GM21717 (cell line): ENCODE measurements around the gene TAPBP.
A peak's percentile ranks its signal among the peaks of the same experiment; 100 is the strongest.
"Not testable (repeated sequence)": the region's sequence is repeated elsewhere in the genome, so short reads cannot be mapped to it uniquely, and the experiment has no call there.

Source experiments
- ATAC-seq: cut with Tn5 transposase; IDR thresholded peaks from one replicate; pipeline ENCODE4 v1.9.1; 2021; ENCODE audit warnings: mild to moderate bottlenecking, moderate library complexity; ENCODE audit not compliant: unreplicated experiment

The TAPBP gene

DNA sequence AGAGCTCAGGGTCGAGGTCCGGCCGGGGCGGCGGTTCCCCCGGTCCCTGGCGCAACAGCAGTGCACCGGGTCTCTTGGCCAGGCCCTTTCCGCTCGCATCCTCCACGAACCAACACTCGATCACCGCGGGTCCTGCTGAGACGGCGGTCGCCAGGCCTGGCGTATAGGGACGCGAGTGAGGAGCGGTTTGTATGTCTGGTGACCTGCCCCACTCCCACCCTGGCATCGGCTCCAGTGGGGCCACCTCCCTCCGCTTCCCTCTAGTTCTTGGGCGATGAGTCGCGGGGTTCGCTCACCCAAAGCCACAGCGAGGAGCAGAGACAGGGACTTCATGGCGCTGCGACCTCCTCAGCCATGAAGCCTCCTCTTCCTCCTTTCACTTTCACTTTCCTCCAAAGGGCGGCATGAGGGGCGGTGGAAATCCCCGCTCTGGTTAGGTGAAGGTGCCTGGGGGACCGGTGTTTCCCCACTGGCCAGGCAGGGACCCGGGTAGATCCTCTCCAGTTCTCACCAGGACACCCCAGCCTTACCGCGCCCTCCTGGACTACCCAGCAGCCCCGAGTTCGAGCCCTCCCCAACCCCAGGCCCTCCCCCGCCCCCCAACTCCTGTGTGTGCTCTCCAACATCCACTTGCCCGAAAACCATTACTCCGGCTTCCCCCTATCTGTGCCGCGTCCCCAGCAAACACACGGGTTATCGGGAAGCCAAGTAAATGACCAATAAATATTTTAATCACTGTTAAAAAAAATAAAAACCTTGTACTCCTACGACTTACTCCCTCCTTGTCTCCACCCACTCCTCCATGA lies at the start of gene TAPBP:
Gene TAPBP (minus strand): TSS at position 370 of the 806 bp plus-strand sequence. CDS start 37 bp downstream, at position 333.
- ATAC-seq, result peak; percentile 32

DNA sequence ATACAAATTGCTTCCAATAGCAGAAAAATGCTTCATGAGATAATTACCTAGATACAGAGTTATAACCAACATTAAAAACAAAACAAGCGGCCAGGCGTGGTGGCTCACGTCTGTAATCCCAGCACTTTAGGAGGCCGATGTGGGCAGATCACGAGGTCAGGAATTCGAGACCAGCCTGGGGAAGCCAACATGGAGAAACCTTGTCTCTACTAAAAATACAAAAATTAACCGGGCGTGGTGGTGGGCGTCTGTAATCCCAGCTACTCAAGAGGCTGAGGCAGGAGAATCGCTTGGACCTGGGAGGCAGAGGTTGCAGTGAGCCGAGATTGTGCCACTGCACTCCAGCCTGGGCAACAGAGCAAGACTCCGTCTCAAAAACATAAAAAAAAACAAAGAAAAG lies 49.6 kb upstream of the TAPBP start:
- ATAC-seq, result not testable (repeated sequence)

DNA sequence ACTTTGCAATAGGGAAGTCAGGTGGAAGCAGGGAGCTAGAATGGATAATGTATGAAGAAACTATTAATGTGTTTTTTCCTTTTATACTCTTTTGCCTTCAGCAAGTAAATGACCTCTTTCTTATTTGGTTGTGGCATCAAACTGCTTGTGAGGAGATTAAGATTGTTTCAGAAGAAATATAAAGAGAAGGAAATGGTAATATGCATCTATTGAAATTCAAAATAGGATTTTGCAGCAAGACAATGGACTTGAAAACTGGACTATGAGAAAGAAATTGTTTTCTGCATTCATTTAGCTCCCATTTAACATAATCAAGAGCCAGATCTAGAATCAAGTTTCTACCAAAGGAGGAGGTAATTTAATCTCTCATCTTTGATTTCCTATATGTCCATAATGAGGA lies 45.5 kb upstream of the TAPBP start:
- ATAC-seq, result no peak

DNA sequence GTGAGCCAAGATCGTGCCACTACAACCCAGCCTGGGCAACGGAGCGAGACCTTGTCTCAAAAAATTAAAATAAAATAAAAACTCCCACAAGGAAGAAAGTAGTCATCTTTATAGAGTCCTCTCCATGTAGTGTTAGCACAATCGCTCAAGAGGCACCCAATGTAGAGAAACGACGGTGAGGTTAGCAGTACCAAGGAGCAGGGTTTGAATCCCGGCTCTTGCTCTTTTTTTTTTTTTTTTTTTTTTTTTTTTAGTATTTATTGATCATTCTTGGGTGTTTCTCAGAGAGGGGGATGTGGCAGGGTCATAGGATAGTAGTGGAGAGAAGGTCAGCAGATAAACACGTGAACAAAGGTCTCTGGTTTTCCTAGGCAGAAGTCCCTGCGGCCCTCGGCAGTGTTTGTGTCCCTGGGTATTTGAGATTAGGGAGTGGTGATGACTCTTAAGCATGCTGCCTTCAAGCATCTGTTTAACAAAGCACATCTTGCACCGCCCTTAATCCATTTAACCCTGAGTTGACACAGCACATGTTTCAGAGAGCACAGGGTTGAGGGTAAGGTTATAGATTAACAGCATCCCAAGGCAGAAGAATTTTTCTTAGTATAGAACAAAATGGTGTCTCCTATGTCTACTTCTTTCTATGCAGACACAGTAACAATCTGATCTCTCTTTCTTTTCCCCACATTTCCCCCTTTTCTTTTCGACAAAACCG lies 43.4 kb upstream of the TAPBP start:
- ATAC-seq, result not testable (repeated sequence)

DNA sequence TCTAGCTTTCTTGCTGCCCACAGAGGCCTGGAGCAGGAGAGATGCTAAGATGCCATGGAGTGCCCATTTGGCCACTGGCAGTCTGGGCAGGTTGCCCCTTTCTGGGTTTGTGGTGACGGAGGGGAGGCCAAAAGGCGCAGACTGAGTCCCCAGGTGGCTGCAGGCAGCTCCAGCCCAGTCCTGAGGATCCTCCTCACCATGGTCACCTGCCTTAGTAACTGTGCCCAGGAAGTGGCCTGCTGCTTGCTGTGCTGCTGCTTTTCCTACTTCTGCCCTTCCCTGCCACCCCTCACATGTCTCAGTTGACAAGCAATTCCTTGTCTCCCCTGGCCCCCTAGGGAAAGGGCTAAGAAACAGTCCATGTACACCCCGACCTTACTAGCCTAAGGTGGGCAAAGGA lies 42.4 kb upstream of the TAPBP start:
- ATAC-seq, result no peak

DNA sequence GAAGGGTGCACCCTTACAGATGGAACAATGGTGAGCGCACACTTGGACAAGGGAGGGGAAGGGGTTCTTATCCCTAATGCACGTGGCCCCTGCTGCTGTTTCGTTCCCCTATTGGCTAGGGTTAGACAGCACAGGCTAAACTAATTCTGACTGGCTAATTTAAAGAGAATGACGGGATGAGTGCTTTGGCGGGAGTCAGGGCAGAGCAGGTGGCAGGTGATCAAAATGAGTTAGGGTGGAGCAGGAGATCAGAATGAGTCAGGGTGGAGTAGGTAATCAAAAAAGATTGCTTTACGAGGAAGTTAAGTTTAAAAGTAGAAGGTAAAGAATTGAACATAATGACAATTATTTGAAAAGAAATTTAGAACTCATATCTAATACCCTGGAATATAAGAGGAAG lies 42.0 kb upstream of the TAPBP start:
- not testable (repeated sequence) for ATAC-seq

DNA sequence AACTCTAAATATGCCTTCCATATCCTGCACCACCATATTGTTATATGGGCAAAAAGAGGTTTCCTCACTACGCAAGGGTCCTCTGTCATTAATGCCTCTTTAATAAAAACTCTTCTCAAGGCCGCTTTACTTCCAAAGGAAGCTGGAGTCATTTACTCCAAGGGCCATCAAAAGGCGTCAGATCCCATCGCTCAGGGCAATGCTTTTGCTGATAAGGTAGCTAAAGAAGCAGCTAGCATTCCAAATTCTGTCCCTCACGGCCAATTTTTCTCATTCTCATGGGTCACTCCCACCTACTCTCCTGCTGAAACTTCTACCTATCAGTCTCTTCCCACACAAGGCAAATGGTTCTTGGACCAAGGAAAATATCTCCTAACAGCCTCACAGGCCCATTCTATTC lies 33.9 kb upstream of the TAPBP start:
- ATAC-seq, result no peak

DNA sequence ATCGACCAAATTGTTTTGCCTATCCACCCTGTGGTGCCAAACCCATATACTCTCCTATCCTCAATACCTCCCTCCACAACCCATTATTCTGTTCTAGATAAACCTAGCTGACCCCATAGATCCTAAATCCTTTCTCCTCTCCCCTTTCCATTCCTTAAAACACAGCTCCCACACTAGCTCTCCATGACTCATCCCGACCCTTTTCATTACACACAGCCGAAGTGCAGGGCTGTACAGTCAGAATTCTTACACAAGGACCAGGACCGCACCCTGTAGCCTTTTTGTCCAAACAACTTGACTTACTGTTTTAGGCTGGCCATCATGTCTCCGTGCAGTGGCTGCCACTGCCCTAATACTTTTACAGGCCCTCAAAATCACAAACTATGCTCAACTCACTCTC lies 33.1 kb upstream of the TAPBP start:
- not testable (repeated sequence) for ATAC-seq

DNA sequence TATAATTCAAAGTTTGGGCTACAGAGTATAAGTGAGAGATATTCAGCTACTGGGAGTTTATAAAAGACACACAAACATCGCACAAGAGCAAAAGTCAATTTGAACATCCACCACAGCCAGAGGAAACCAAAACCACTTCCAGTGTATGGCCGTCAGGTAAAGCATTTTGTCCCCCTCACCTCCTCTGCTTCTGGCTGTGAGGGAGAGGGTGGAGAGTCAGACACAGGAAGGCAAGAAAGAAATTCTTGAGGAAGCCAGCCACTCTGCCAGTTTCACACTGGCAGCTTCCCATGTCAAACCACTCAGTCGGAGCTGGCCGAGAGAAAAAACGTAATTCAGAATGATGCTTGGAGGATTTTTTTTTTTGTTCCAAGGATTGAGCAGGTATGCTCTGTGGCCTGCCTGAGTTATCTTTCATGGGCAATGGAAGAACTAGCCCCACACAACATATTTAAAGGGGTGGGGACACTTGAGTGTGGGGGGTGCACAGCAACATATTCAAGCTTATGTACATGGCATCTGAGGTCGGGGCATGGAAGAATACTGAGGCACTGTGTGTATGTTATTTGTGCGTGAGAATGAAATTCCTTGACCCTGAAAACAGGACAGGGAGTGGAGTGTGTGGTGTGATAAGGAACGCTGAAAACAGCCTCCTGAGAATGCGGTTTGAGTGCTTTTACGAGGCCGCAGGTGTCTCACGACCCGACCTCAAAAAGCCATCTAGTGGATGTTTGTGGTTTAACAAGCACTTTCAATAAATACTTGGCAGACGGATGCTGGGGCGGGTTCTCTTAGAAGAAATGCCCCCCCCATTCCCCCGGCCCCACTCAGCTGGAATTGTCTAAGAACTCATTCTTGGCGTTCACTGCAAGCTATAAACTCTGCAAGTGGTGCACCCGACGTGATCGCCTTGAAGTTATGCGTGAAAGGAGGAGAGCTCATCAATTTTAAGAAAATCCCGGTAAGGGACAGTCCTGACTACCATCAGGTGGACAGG lies 31.1 kb upstream of the TAPBP start:
- ATAC-seq, result no peak

DNA sequence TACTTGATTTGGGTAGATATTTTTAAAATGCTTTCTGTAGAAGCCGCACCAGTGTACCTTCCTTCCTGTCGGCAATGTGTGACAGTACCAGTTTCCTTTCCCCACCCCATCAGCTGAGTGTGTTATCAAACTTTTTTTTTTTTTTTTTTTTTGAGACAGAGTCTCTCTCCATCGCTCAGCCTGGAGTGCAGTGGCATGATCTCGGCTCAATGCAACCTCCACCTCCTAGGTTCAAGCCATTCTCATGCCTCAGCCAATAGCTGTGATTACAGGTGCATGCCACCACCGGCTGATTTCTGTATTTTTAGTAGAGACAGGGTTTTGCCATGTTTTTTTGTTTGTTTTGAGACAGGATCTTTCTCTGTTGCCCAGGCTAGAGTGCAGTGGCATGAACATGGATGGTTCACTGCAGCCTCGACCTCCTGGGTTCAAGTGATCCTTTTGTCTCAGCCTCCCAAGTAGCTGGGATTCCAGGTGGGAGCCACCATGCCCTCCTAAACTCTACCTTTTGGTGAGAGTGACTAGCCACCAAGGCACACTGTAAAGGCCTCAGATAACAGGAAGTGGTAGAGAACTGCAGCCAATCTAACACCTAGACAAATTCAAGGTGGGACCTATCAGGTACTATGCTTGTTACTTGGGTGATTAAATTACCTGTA lies 30.2 kb upstream of the TAPBP start:
- ATAC-seq, result no peak

DNA sequence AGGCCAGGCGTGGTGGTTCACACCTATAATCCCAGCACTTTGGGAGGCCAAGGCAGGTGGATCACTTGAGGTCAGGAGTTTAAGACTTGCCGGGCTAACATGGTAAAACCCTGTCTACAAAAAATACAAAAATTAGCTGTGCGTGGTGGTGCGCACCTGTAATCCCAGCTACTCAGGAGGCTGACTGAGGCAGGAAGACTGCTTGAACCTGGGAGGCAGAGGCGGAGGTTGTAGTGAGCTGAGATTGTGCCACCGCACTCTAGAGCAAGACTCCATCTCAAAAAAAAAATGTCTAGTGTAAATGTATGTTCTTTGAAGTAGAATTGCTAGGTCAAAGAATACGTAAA lies 29.7 kb upstream of the TAPBP start:
- ATAC-seq, result not testable (repeated sequence)

DNA sequence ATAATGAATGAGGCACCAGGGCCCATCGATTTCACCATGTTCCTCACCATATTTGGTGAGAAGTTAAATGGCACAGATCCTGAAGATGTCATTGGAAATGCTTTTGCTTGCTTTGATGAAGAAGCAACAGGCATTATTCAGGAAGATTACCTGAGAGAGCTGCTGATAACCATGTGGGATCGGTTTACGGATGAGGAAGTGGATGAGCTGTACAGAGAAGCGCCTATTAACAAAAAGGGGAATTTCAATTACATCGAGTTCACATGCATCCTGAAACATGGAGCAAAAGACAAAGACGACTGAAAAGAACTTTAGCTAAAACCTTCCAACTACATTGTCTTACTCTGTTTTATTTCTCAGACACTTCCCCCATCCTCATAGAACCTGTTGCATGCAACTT lies 25.3 kb upstream of the TAPBP start:
- ATAC-seq, result no peak

DNA sequence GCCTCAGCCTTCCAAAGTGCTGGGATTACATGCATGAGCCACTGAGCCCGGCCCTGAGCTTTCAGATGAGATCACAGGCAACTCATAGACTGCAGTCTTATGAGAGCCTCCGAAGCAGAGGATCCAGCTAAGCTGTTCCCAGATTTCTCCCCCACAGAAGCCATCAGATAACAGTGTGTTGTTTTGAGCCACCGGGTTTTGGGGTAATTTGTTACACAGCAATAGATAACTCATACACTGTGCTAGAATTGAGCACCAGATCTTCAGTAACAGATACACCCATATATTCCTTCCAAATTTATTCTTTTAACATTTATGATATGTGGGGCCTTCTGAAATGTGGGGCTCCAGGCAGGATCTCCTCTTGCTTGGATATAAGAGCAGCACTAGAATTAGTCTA lies 22.6 kb upstream of the TAPBP start:
- ATAC-seq, result no peak

DNA sequence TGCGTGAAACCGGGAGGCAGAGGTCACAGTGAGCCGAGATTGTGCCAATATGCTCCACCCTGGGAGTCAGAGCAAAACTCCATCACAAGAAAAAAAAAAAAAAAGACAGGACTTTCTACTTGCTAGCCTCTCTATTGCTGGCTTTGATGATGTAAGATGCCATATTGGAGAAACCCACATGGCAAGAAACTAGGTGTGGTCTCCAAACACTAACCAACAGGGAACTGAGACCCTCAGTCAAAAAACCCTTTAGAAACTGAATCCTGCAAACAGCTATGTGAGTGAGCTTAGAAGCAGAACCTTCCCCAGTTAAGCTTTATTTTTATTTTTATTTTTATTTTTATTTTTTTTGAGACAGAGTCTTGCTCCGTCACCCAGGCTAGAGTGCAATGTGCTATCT lies 22.0 kb upstream of the TAPBP start:
- ATAC-seq, result no peak

DNA sequence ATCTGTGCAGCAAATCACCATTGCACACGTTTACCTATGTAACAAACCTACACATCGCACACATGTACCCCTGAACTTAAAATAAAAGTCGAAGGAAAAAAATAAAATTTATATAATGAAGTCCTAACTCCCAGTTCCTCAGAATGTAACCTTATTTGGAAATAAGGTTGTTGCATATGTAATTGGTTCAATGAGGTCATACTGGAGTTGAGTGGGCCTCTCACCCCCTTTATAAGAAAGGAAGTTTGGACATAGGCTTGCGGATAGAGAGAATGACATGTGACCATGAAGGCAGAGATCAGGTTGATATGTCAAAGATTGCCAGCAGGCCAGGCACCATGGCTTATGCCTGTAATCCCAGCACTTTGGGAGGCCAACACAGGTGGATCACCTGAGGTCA lies 19.8 kb upstream of the TAPBP start:
- no peak for ATAC-seq

DNA sequence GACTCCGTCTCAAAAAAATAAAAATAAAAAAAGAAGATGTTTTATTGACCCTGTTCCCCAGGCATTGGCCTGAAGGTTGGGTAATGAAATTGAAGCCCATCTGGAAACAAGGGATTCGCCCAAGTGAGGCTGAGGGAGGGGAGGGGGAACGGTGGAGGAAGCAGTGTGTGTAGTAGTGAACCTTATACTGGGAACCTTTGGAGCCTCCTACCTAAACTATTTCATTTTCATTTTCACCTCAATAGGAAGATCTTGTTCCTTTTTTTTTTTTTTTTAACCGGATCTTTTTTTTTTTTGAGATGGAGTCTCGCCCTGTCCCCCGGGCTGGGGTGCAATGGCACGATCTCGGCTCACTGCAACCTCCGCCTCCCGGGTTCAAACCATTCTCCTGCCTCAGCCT lies 16.9 kb upstream of the TAPBP start:
- ATAC-seq, result no peak

DNA sequence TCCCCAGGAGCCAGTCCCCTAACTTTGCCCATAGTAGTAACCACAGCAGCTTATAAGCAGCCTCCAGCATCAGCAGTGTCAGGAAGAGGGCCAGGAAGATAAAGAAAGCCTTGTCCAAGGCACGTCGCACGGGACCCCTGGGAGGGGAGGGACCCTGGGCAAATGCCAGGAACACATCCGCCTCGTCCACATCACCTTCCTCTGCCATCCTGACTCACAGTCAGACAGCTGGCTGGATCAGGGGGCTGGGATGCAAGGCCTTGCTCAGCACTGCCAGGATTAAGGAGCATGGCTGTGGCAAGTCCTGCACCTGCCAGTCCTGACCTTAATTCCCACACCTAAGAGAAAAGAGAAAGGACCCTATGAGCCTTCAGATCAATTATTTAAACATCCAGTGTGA lies 15.2 kb upstream of the TAPBP start:
- no peak for ATAC-seq

DNA sequence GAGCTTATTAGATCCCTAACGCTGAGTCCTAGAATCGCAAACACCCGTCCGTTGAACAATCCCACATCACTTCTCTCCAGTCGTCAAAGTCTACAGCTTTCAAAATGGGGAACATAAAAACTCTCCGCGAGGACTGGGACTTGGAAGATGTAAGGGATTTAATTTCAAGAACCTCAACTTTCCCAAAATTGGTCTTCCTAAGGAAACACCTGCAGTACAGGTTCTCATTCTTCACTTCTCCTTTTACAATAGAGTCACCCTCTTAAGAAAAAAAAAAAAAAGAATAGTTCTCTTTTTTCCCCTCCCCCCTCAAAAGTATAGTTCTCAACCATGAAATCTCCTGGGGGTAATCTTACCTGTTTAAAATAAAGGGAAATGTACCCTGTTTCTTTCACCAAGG lies 10.2 kb upstream of the TAPBP start:
- no peak for ATAC-seq

DNA sequence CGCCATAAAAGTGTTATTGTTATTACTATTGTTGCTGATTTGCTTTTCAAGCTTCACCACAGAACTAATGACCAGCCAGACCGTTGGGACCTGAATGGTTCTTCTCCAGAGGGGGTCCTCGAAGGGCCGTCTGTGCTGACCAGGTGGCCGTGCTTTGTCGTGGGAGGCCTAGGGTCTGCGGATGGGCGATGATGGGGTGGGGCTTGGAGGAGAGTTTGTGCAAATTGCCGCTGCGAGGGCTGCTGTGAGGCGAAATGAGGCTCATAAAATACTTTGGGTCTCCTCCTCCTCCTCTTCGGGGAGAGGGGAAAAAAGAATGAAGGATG lies 9.7 kb upstream of the TAPBP start:
- ATAC-seq, result peak; percentile 1

DNA sequence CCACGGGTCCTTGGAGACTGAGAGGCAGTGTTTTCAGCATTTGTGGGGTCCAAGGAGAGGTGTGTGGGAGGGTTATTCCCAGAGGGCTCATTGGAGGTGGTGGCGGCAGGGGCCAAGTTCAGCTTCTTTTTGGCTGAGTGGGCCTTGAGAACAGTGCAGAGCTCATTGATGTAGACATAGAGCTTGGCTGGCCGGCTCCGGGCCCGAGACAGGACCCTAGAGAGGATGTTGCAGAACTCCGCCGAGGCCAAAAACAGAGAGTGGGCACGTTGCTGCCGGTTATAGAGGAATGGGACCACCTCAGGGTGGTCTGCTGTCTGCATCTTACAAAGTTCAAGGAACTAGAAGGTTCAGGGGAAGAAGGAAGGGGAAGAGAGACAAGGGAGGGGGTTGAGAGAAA lies 7.3 kb upstream of the TAPBP start:
- ATAC-seq, result no peak
